ENCODE results near the gene CHTF8.

CHTF8 gene

GRCh38 chr16:69111876-69112230, 20.5 kb downstream of the CHTF8 start:
- no peak for DNase-seq

DNA sequence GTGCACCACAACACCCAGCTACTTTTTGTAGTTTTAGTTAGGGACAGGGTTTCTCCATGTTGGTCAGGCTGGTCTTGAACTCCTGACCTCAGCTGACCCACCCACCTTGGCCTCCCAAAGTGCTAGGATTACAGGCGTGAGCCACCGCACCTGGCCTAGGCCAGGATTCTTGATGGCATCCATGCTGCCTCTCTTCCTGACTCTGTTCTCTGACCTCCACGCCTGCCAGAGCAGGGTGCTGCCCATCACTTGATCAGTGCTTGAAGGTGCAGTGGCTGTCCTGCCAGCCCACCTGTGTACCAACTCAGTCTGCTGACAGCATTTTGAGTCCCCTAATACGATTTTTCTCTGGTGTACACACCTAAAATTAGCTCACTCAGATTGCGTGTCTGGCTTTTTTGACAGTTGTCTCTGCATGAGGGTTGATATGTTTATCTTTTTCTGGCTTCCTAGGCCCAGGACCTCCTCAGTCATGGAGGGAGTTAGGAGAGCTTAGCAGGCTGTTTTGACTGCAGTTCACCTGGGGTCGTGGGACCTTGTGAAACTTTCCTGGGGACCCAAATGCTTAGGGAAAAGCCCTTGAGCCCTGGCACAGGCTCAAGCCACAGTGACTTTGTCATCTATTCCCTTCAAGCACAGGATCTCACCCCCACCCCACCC, 21.0 kb downstream of the CHTF8 start:
- no peak for DNase-seq

DNA sequence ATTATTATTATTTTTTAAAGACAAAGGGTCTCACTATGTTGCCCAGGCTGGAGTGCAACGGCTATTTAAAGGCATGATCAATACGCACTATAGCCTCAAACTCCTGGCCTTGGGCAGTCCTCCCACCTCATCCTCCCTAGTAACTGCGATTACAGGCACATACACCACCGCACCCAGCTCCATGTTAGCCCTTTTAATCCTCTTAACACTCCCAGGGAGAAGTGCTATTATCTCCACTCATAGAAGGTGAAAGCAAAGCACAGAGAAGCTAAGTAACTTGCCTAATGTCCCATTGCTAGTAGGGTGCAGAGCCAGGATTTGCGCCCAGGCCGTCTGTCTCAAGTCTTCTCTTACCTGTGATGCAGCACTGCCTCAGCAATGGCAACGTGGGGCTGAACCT, 22.0 kb downstream of the CHTF8 start:
- DNase-seq: no peak

- DNase-seq: no peak
These were observed 22.7 kb downstream of the CHTF8 start for GRCh38 chr16:69109486-69110270.

- DNase-seq: no peak
These were observed 23.5 kb downstream of the CHTF8 start for GRCh38 chr16:69108905-69109252.

GRCh38 chr16:69108064-69108904, 24.1 kb downstream of the CHTF8 start:
- no peak for DNase-seq

DNA sequence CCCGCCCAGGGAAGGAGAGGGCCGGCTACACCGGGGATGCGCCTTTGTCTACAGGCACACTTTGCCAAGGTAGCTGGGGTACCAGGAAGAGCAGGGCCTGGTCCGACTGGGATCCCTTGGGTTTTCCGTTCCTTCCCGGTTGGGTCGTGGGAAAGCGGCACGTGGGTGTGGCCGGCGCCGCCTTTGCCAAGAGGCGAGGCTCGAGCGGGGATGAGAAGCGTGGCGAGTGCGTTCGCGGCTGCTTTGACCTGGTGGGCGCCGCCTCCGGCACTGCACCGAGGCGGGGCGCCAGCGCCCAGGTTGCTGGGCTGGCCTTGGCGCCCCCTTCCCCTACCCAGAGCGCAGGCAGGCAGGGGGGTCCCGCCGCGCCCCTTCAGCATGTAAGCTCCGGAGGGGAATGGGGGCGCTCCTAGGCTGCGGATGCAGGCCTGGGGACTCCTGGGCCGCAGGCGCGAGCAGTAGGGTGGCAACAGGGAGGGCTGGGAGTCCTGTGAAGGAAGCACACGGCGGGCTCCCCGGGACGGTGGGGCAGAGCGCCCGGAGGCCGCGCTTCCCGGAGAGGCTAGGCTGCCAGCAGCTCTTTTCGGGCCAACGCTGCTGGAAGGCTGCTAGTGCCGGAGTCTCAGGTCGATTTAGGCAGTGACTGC, 24.9 kb downstream of the CHTF8 start:
- DNase-seq: no peak

DNA sequence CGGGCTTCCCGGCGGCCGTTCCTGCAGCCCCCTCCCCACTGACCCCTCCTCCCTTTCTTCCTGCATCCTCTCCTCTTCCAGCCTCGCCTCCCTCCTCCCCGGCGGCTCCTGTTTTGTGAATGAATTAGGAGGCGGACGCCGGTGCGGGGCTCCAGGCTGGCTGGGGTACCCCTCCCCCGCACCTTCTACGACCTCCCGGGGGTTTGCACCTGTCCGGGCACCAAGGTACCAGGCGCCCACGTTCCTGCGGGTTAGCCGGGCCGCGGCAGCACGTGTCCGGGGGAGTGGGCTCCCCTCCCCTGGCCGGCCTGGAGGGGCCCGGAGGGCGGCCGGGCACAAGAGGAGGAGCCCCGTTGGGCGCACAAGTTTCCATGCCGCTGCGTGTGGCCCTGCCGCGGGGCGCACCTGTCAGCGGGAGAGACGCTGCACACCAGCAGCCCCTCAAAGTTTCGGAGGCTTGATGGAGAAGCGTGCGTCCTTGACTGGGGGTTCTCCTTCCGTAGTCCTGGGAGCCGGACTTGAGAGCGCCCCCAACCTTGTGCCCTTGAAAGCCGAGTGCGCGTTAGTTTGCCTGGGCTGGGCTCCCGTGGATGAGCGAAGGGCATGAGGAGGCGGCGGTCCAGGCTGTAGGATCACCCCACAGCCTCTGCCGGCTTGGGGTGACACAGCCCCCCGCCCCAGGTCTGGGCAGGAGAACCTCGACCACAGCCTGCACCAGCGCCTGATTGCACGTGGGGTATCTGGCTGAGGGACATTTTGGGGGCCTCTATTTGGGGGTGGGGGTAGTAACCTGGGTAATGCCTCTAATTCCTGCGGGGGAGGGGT, 25.7 kb downstream of the CHTF8 start:
- no peak for DNase-seq

- no peak for DNase-seq
These were observed 26.7 kb downstream of the CHTF8 start, which contains the start of gene HAS3 for GRCh38 chr16:69105501-69106361. Gene HAS3 (plus strand): TSS chr16:69105653. CDS start chr16:69109396, 3,743 bp downstream.

DNA sequence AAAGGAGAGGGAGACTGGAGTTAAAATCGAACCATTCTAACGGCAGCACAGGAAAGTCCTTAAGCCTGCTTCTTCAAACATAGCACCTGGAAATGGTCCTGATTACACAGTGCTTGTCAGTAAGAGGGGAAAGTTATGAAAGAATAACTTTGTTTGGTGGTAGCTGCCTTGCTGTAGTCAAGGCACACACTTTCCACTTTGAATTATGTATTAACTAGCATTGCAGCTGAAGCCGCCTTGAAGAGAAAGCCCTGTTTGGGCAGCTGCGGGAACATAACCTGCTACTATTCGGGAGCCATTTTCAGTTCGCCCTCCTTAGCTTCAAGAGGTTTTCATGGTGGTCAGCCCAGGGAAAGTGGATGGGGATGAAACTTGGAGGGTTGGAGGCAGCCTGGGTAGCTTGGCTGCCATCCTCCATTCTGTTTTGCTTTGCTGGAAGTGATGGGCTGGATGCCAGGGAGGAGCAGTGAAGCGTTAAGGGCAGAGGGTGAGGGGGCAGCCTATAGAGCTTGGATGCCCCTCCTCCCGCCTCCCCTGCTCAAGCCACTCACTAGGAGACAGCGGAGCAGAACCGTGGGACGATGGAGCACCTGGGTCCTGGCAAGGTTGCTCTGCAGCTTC, 32.2 kb downstream of the CHTF8 start:
- peak; percentile 62 for DNase-seq

GRCh38 chr16:69095193-69095592, 37.2 kb downstream of the CHTF8 start:
- DNase-seq: no peak

DNA sequence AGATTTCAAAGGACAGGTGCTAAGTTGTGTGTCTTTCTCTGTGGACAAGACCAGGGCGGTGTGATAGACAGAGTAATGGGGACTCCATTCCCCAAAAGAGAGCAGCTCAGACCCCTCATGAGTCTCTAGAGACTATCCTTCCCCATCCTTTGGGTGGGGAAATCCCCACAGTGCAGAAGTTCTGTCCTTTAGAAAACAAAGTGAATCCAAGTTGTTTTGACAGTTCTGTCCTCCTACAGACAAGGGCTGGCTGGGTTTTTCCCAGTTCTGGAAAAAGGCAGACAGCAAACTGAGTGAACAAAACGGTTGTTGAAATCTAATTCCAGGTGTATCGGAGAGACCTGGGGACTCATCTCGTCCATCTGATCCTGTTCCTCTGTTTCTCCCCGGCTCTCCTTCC, 37.9 kb downstream of the CHTF8 start:
- DNase-seq: no peak

- DNase-seq: peak; percentile 74
These were observed 38.4 kb downstream of the CHTF8 start for GRCh38 chr16:69093974-69094373.

DNA sequence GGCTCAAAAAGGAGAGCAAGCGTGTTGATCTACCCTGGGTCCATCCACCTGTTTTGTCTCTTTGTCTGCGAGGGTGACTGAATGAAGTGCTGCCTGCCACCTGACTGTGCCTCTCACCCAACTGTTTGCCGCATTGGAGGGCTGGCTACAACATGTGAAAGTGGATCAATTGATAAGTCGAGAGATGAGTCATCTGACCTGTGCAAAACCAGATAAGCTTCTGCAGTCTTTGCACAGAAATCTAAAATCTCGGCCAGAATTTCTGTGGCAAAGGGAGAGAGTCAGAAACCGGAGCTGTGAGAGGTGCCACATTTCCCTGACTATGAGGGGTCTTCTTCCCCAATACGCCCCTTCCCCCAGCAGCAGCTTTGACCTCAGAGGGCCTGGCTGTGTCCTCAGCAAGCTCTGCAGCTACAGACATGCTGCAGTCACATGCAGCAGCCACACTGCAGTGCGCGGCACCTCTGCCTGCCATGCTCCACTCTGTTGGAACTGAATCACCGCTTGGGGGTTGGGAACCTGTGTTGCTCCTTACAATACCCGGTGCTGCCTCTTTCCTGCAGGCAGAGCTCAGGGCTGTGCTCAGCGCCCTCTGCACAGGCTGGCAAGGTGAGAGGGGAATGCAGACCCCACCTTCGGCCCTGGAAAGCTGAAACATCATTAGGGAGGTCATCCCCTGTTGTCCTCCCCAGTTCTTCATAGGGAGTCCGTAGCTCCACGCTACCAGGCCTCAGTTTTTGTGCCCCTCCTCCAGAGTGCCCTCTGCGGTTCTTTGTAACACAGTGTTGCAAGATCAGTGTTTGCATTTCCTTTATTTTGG, 43.1 kb downstream of the CHTF8 start:
- peak; percentile 36 for DNase-seq

GRCh38 chr16:69088684-69089083, 43.7 kb downstream of the CHTF8 start:
- no peak for DNase-seq

- DNase-seq: no peak
These were observed 45.2 kb downstream of the CHTF8 start for GRCh38 chr16:69087161-69087581.

- DNase-seq: no peak
These were observed 47.2 kb downstream of the CHTF8 start for GRCh38 chr16:69085032-69085695.

- no peak for DNase-seq
These were observed 48.1 kb downstream of the CHTF8 start for GRCh38 chr16:69084289-69084688.

DNA sequence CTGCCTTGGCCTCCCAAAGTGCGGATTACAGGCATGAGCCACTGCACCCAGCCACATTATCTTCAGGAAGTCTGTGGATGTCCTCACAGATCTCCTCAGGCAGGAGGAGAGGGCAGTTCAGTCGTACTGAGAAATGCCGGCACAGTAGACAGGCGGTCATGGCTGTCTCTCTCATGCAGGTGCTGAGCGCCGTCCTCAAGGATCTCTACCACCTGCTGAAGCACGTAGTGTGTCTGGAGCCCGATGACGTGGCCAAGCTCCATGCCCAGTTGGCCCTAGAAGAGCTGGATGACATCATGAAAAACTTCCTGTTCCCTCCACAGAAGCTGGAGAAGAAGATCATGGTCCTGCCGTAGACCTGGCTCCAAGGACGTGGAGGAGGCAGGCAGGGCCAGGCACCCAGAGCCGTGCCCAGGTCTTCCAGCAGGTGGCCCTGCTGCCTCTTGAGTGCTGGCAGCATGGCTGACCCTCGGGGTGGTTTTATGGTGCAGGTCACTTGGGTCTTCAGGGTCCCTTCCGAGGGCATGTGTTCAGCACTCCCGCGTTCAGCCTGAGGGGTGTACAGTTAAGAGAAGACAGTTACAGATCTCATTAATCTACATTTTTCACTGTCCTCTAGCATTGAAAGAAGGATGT, 49.0 kb downstream of the CHTF8 start:
- DNase-seq: no peak

All from NCI-H510A (cell line).